Suppressor macrophage (primary cell): Measurements from ENCODE around the gene RUNX2.
A peak's percentile ranks its signal among the peaks of the same experiment; 100 is the strongest.

Source experiments
- DNase-seq, 4 experiments: peaks; one replicate each; pipeline ENCODE4 v3.0.0-alpha.2; 2020 to 2022

Gene RUNX2

GRCh38 chr6:45487645-45488044 lies 159.5 kb downstream of the RUNX2 start:
- no peak for DNase-seq

- no peak for DNase-seq
These were observed 160.1 kb downstream of the RUNX2 start for GRCh38 chr6:45488269-45488668.

- DNase-seq = no peak
These were observed 160.8 kb downstream of the RUNX2 start for GRCh38 chr6:45488889-45489288.

DNA sequence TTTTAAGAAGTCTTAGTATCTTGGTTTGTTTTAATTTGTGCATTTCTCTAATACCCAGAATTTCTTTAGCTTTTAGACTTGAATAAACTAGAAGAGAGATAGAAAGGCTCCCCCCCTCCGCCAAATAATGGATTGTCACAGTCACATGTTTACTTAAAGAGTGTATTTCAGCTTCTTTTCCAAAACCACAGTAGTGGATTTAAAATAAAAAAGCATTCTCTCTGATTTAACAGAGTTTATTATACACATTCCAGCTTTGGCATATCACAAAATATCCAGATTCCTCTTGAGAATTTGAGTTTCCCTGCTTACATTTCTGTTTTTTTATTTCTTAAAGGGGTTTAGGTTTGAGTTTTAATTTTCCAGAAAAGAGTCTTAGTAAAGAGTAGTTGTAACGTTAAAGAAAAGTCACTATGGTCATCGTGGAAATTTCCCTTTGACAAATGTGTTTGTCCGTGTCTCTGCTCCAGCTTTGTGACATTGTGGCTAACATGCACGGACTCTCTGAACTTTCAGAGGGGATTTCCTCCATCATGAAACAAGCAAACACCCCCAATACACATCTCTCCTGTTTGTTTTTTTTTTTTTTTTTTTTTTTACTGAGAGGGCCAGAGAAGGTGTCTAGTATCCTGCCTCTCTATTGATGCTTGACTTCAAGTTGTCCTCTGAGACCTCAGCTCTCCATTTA lies 163.1 kb downstream of the RUNX2 start:
- DNase-seq = no peak

DNA sequence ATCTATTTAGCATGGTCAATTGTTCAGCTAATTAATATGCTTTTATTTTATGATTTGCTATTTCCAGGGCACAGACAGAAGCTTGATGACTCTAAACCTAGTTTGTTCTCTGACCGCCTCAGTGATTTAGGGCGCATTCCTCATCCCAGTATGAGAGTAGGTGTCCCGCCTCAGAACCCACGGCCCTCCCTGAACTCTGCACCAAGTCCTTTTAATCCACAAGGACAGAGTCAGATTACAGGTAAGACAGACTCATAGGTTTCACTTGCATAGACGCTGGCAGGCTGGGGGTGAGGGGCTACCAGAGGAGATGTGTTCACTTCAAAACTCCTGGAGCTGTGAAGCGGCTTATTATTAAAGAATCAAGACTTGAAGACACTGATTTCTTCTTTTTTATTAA lies 163.7 kb downstream of the RUNX2 start:
- no peak for DNase-seq

GRCh38 chr6:45493761-45494160 lies 165.6 kb downstream of the RUNX2 start:
- no peak for DNase-seq

DNA sequence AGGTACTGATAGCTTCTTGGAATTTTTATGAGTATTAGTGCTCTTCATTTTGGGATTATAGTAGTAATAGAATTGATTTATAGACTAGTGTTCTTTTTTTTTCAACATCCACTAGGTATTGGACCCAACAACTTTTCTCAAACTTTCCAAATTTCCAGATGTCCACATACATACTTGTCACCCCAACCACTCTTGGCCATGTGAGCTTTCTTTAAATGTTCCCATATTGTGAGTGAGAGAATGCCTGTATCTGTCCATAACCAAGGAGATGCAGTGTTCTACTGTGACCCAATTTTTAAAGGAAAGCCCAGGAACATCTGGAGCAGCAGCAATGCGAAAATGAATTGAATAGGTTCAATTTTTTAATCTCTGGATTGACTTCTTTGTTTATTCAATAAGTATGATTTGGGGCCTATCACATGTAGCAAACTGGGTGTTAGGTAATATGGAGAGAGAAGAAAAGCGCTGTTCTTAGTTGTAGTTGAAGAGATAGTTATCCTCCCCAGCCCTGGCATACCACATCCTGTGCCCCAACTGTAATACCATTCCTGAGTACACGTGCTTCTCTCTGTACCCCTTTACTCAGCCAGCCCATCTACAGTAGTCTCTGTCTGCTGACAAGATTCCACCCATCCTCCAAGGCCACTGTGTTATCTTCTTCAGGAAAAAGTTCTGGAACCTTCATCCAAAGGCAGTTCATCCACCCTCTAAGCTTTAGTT lies 166.4 kb downstream of the RUNX2 start:
- no peak for DNase-seq

GRCh38 chr6:45495429-45496084 lies 167.4 kb downstream of the RUNX2 start:
- DNase-seq = peak; percentile 41 to 69 (median 60)

DNA sequence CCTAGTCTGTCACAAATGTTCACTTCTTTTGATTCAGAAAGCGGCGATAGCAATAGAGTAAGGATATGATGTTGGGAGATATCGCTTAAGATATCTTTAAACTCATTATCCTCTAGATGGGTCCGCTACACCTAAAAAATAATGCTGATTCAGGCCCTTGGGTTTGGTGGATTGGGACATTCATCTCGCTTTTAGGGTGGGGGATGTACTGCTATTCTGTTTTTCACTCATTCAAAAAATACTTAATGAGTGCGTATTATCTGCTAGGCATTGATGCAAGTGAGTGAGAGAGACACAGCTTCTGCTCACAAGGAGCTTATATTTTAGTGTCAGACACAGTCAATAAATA lies 167.9 kb downstream of the RUNX2 start:
- no peak for DNase-seq

DNA sequence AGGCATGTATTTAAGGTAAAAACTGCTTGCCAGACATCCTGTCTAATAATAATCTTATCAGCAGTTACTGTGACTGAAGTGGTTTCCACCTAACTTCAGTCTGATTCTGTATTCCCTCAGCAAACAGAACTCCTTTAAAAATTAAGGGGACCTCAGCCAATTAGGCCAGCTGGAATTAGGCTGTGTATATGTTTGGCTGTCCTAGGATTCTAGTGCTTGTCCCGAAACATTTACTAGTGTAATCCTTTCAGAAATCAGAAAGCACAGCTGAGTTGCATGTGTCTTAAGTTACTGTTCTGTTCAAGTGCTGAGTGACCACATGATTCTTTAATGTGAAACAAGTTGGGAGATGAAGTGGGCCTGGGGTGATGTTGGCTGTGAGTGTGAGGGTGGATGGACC lies 170.5 kb downstream of the RUNX2 start:
- no peak for DNase-seq

DNA sequence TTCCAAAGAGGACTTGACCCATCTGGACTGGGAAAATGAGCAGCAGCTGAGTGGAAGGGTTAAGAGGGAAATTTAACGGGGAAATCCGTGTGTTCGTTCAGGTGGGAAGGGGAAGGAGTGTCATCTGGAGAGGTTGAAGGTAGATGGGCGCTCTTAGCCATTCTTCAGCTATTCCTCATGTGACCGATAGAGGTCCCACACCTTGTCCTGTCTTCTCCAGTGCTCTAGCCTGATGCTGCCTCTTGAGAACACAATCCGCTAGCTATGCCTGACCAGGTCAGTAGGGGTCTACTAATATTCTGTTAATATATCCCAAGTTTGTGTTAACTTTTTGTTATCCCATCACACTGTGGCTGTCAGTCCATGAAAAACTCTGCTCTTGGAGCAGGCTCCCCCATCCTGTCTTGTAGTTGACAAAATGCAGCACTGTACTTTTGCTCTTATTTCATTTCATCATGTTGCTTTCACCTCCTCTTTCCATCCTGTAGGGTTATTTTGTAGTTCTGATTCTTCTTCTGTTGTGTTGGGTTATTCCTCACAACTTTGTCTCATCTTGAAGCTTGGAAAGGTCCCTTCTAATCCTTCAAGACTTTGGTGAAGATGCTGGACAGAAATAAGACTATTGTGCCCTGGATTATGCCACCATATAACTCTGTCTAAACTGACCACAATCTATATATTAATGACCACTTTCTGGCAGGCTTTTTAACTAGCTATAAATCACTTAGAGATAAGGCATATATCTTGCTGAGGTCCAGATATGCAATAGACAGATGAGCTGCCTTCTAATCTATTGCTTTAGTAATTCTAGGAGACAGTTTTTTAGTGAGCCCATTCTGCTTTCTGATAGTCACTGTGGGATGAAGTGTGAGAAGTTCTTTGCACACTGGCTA lies 173.0 kb downstream of the RUNX2 start:
- no peak for DNase-seq

- DNase-seq = no peak
These were observed 174.3 kb downstream of the RUNX2 start for GRCh38 chr6:45502456-45502855.

DNA sequence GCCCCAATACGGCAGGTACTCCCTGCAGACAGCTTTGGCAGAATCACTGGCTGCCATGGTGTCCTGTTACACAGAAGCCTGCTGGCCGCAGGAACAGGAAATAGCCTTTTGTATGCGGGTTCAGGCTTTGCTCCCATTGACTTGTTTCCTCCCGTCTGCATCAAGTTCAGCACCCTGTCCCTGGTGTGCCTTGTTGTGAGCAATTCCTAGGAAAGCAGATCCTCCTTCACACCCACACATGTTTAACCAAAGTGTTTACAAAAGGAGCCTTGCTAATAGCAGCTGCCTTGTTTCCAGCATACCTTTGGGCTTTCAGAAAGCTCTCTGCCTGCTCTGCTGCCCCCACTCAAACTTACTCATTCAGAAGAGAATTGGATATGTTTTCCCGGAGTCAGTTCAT lies 176.8 kb downstream of the RUNX2 start:
- peak in 1 of 4 experiments; percentile 15 for DNase-seq

- no peak for DNase-seq
These were observed 177.3 kb downstream of the RUNX2 start for GRCh38 chr6:45505470-45505869.

DNA sequence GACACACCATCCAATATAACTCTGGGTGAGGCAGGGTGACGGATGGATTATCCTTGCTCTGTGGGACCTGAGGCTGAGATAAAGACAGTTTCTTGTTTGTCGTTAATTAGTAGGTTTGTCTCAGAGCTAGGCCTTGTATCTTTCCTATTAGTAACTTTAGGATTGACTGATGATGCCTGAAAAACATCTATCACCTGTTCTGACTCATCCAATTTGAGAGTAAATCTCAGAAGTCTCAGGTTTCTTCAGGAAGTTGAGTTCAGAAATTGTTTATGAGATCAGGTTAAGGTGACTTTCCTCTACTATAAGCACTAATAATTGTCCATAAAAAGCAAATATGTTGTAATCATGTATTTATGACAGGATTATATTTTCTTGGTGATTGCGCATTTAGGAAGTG lies 179.1 kb downstream of the RUNX2 start:
- DNase-seq = no peak

DNA sequence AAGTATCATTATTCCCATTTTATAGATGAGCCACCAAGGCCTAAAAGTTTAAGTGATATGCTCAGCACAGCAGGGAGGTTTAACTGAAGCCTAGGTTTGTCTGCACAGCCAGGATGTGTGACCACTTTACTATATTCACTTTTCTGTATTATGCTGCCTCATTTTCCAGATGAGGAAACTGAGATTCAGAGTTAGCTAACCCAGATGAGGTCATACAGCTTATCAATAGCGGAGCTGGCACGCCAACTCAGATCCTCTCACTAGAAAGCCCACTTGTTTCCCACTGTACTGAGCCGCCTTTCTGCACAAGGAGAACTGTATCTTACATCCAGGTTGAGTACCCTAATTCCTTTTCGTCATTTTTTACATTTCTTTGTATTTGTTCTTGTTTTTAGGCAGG lies 181.3 kb downstream of the RUNX2 start:
- DNase-seq = no peak

- DNase-seq = no peak
These were observed 184.6 kb downstream of the RUNX2 start for GRCh38 chr6:45512717-45513116.

DNA sequence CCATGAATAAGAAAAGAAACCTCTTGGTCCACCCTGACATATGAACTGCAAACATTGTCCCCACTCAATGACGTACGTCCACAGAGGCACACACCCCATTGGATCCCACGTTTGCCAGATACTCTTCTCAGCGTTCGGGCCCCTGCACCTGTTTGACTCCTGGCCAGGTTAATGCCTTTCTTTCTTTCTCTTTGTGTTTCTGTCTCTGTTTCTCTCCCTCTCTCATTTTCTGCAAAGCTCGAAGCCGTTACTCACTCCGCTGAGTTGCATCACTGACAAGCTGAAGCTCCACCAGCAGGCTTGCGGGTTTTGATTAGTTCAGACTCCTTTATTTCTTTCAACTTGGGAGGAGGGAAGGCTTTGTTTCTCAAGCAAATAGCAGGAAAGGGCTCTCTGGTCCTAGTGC lies 185.1 kb downstream of the RUNX2 start:
- no peak for DNase-seq

GRCh38 chr6:45513843-45514242 lies 185.7 kb downstream of the RUNX2 start:
- no peak for DNase-seq

GRCh38 chr6:45514454-45515230 lies 186.5 kb downstream of the RUNX2 start:
- peak; percentile 16 to 57 (median 53) for DNase-seq

GRCh38 chr6:45518013-45518720 lies 190.0 kb downstream of the RUNX2 start:
- peak in 1 of 4 experiments; percentile 11 for DNase-seq
